Left ventricle myocardium inferior (tissue), 1 donor: Measurements from ENCODE around the gene PSME2. TPM values are rescaled to one million over a fixed set of nuclear protein-coding genes. Genes with fewer than 3 reads are reported as not detected.

ENCODE experiments used
- DNase-seq: peaks from one replicate; pipeline ENCODE4 v3.0.0-alpha.2; 2020
- H3K27ac ChIP-seq: fragments of 200-600 bp; replicated peaks from 2 replicates; pipeline ENCODE4 v1.8.0; 2021
- H3K27me3 ChIP-seq: fragments of 200-600 bp; 2 replicates; pipeline ENCODE4 v1.8.0; 2021; ENCODE audit warnings: low read depth
- H3K36me3 ChIP-seq: fragments of 200-600 bp; 2 replicates; pipeline ENCODE4 v1.8.0; 2021
- H3K4me1 ChIP-seq: fragments of 200-600 bp; 2 replicates; pipeline ENCODE4 v1.8.0; 2021
- H3K4me3 ChIP-seq: fragments of 200-600 bp; 2 replicates; pipeline ENCODE4 v1.8.0; 2021; ENCODE audit warnings: mild to moderate bottlenecking, moderate library complexity
- H3K9me3 ChIP-seq: fragments of 200-600 bp; replicated peaks from 2 replicates; pipeline ENCODE4 v1.8.0; 2021
- intact Hi-C: fragments of 100-400 bp; cut with micrococcal nuclease; formaldehyde crosslinking; loops from one replicate; pipeline ENCODE4 v1.11.0; 2022
- total RNA-seq: library from RNA; stranded (reverse); fragmentation: NEBNext Ultra II Directional; extraction: Animal tissue kit (Norgen Biotek cat#: 25700); gene quantifications from one replicate; pipeline ENCODE4 v1.2.1, GENCODE V29; 2021
- TF ChIP-seq, protein P1 (sequence below): fragments of 200-600 bp; IDR thresholded peaks from 2 replicates; pipeline ENCODE4 v1.8.0; 2021; ENCODE audit warnings: antibody characterized with exemption, mild to moderate bottlenecking, borderline replicate concordance
- donor health status: DM: no; HTN: yes; CAD: no; lungs with severe emphysema.

The PSME2 gene
- total RNA-seq, 1 donor from 2014 or later: 89.7 TPM

GRCh38 chr14:24123424-24124417 lies 22.7 kb downstream of the PSME2 start:
- DNase-seq: no peak
- H3K4me1 ChIP-seq: peaks cover 8% of the 10 kb centered on the region
- H3K36me3 ChIP-seq: peaks cover 57% of the 10 kb centered on the region
- no peak overlapping the region for H3K4me3 ChIP-seq
- no peak overlapping the region for H3K27ac ChIP-seq
- H3K27me3 ChIP-seq: no peaks in the 10 kb centered on the region
- intact Hi-C loops: no loop called here
- TF ChIP-seq, protein P1, sequence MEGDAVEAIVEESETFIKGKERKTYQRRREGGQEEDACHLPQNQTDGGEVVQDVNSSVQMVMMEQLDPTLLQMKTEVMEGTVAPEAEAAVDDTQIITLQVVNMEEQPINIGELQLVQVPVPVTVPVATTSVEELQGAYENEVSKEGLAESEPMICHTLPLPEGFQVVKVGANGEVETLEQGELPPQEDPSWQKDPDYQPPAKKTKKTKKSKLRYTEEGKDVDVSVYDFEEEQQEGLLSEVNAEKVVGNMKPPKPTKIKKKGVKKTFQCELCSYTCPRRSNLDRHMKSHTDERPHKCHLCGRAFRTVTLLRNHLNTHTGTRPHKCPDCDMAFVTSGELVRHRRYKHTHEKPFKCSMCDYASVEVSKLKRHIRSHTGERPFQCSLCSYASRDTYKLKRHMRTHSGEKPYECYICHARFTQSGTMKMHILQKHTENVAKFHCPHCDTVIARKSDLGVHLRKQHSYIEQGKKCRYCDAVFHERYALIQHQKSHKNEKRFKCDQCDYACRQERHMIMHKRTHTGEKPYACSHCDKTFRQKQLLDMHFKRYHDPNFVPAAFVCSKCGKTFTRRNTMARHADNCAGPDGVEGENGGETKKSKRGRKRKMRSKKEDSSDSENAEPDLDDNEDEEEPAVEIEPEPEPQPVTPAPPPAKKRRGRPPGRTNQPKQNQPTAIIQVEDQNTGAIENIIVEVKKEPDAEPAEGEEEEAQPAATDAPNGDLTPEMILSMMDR: no peak
- H3K9me3 ChIP-seq: no peaks in the 10 kb centered on the region

- Histone ChIP-seq H3K4me3 (no peak overlapping the region), H3K36me3 (peaks cover 66% of the 10 kb centered on the region), H3K27ac (no peak overlapping the region), H3K4me1 (peaks cover 8% of the 10 kb centered on the region), H3K27me3 (no peaks in the 10 kb centered on the region), H3K9me3 (no peaks in the 10 kb centered on the region)
- TF ChIP-seq, protein P1: no peak
- intact Hi-C loops: no loop called here
- DNase-seq: no peak
Observed at GRCh38 chr14:24122898-24123297, 23.5 kb downstream of the PSME2 start.

GRCh38 chr14:24122416-24122815 lies 24.0 kb downstream of the PSME2 start:
- Histone ChIP-seq H3K36me3 (peaks cover 70% of the 10 kb centered on the region), H3K4me3 (no peak overlapping the region), H3K27me3 (no peaks in the 10 kb centered on the region), H3K9me3 (no peaks in the 10 kb centered on the region), H3K4me1 (peaks cover 9% of the 10 kb centered on the region), H3K27ac (no peak overlapping the region)
- no peak for DNase-seq
- intact Hi-C loops: no loop called here
- TF ChIP-seq, protein P1: no peak

DNA sequence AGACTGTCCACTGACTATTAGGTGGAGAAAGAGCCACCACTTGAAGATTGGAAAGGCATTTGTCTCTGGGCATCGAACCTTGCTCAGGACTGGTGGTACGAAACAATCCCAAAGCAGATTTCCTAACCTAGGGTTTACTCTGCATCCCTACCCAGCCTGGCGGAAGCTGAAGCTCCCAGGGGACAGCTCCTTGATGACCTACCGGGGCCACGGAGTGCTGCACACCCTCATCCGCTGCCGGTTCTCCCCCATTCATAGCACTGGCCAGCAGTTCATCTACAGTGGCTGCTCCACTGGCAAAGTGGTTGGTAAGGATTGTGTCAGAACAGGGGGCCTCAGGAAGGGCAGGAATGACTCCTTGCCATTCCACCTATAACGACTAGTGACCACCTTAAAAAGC lies 25.2 kb downstream of the PSME2 start:
- TF ChIP-seq, protein P1: no peak
- no peak for DNase-seq
- Histone ChIP-seq H3K9me3 (no peaks in the 10 kb centered on the region), H3K4me1 (peaks cover 21% of the 10 kb centered on the region), H3K4me3 (no peak overlapping the region), H3K27me3 (no peaks in the 10 kb centered on the region), H3K27ac (no peak overlapping the region), H3K36me3 (peaks cover 82% of the 10 kb centered on the region)
- intact Hi-C loops: no loop called here

- Histone ChIP-seq H3K36me3 (peaks cover 83% of the 10 kb centered on the region), H3K4me3 (no peak overlapping the region), H3K27me3 (no peaks in the 10 kb centered on the region), H3K4me1 (peaks cover 32% of the 10 kb centered on the region), H3K27ac (no peak overlapping the region), H3K9me3 (no peaks in the 10 kb centered on the region)
- no peak for DNase-seq
- intact Hi-C loops: no loop called here
- TF ChIP-seq, protein P1: no peak
Observed at GRCh38 chr14:24119691-24120090, 26.7 kb downstream of the PSME2 start.
